Measurements from ENCODE around the gene NAP1L4.

GRCh38 chr11:2901196-2901796 lies 90.8 kb downstream of the NAP1L4 start:
- no peak for TF ChIP-seq YY1 (IDR thresholded peaks at IDR 0.05; ENCODE audit: low read depth, low read length)
- TF ChIP-seq POLR2A (IDR thresholded peaks at IDR 0.05; ENCODE audit: control extremely low read depth in 1 of 2, low read depth in 2 of 2, low read length in 2 of 2) = no peak
- no peak for TF ChIP-seq CTCF (IDR thresholded peaks at IDR 0.05; ENCODE audit: control extremely low read depth in 1 of 3, insufficient read depth in 1 of 3, low read depth in 1 of 3, low read length in 3 of 3)
- no peak for TF ChIP-seq ZNF274 (IDR thresholded peaks at IDR 0.05; ENCODE audit: borderline replicate concordance, extremely low read depth, low read length)
- no peak for TF ChIP-seq EP300 (IDR thresholded peaks at IDR 0.05; ENCODE audit: borderline replicate concordance in 1 of 2, low read depth in 2 of 2, low read length in 2 of 2)

Measured in H1 (cell line).